ENCODE data around the gene MEIOB.

DNA sequence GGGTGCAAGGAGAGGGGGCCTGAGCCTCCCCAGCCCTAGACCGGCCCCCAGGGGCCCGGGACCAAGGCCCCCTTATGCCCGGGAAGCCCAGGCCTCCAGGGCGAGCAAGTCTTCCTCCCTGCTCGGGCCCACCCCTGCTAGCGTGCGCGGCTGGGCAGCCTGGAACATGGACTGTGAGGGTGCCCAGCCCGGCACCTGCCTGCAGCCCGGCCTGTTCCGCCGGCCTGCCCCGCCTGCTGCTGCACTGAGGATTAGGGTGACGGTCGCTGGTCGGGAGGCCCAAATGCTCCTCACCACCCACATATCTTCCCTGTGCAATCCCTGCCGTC, 40.2 kb upstream of the MEIOB start:
- TF ChIP-seq, protein P1, sequence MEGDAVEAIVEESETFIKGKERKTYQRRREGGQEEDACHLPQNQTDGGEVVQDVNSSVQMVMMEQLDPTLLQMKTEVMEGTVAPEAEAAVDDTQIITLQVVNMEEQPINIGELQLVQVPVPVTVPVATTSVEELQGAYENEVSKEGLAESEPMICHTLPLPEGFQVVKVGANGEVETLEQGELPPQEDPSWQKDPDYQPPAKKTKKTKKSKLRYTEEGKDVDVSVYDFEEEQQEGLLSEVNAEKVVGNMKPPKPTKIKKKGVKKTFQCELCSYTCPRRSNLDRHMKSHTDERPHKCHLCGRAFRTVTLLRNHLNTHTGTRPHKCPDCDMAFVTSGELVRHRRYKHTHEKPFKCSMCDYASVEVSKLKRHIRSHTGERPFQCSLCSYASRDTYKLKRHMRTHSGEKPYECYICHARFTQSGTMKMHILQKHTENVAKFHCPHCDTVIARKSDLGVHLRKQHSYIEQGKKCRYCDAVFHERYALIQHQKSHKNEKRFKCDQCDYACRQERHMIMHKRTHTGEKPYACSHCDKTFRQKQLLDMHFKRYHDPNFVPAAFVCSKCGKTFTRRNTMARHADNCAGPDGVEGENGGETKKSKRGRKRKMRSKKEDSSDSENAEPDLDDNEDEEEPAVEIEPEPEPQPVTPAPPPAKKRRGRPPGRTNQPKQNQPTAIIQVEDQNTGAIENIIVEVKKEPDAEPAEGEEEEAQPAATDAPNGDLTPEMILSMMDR (IDR thresholded peaks at IDR 0.05; ENCODE audit: low read length): no peak
- TF ChIP-seq EZH2 (optimal IDR thresholded peaks at IDR 0.05; ENCODE audit: low read depth, low read length): no peak
- TF ChIP-seq EZH2phosphoT487 (IDR thresholded peaks at IDR 0.05; ENCODE audit: low read length): no peak
